Measurements from ENCODE around the gene STARD9. TPM values are rescaled to one million over a fixed set of nuclear protein-coding genes. Genes with fewer than 3 reads are reported as not detected.

Gene STARD9
- total RNA-seq, 1 donor from 2014 or later: 24.4 TPM

DNA sequence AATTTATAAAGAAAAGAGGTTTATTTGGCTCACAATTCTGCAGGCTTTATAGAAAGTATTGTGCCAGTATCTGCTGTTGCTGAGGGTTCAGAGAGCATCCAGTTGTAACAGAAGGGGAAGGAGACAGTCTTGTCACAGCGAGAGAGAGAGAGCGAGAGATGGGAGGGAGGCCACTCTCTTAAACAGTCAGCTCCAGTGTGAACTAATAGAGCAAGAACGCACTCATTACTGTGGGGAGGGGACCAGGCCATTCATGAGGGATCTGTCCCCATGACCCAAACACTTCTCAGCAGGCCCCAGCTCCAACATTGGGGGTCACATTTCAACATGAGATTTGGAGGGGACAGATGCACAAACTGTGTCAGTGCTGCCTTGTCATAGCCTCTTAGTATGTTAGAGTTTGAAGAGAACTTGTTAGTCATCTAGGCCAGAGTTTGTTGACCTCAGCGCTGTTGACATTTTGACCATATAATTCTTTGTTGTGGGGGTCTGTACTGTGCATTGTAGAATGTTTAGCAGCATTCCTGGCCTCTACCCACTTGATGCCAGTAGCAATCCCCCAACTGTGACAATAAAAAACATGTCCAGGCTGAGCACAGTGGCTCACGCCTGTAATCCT is 15.3 kb downstream of the STARD9 start:
- H3K36me3 Mint-ChIP-seq (ENCODE audit: unreplicated experiment): peaks cover 23% of the 10 kb centered on the region
- no peak overlapping the region for H3K27ac Mint-ChIP-seq (ENCODE audit: unreplicated experiment)
- H3K9me3 Mint-ChIP-seq (ENCODE audit: unreplicated experiment): no peaks in the 10 kb centered on the region
- H3K4me1 Mint-ChIP-seq (ENCODE audit: unreplicated experiment): peaks cover 2% of the 10 kb centered on the region
- no peak for DNase-seq (ENCODE audit: extremely low spot score, unreplicated experiment)
- no peaks in the 10 kb centered on the region for H3K27me3 Mint-ChIP-seq (ENCODE audit: unreplicated experiment)
- TF ChIP-seq, protein P1, sequence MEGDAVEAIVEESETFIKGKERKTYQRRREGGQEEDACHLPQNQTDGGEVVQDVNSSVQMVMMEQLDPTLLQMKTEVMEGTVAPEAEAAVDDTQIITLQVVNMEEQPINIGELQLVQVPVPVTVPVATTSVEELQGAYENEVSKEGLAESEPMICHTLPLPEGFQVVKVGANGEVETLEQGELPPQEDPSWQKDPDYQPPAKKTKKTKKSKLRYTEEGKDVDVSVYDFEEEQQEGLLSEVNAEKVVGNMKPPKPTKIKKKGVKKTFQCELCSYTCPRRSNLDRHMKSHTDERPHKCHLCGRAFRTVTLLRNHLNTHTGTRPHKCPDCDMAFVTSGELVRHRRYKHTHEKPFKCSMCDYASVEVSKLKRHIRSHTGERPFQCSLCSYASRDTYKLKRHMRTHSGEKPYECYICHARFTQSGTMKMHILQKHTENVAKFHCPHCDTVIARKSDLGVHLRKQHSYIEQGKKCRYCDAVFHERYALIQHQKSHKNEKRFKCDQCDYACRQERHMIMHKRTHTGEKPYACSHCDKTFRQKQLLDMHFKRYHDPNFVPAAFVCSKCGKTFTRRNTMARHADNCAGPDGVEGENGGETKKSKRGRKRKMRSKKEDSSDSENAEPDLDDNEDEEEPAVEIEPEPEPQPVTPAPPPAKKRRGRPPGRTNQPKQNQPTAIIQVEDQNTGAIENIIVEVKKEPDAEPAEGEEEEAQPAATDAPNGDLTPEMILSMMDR (IDR thresholded peaks at IDR 0.05): no peak
- H3K4me3 Mint-ChIP-seq (ENCODE audit: unreplicated experiment): no peak overlapping the region

DNA sequence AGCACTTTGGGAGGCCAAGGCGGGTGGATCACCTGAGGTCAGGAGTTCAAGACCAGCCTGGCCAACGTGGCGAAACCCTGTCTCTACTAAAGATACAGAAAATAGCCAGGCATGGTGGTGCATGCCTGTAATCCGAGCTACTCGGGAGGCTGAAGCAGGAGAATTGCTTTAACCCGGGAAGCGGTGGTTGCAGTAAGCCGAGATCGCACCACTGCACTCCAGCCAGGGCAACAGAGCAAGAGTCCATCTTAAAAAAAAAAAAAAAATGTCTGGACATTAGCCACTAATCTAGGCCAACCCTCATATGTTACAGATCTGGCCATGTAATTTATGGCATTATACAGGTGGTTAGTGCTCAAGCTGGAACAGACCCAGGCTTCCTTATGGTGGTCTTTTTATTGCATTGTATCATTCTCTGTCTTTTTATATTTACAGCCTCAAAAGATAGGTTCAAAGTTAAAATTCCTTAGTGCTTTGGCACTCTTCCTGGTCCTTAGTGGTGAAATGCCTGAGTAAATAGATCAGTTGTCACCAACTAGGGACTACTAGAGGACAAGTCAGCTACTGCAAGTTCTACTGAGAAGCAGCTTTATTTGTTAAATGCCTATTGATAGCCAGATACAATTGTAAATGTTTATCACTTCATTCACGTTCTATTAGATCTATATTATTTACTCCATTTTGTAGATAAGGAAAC is 16.0 kb downstream of the STARD9 start:
- H3K4me1 Mint-ChIP-seq (ENCODE audit: unreplicated experiment): peaks cover 2% of the 10 kb centered on the region
- TF ChIP-seq, protein P1 (IDR thresholded peaks at IDR 0.05): peak; percentile 36
- H3K9me3 Mint-ChIP-seq (ENCODE audit: unreplicated experiment): no peaks in the 10 kb centered on the region
- H3K27ac Mint-ChIP-seq (ENCODE audit: unreplicated experiment): no peak overlapping the region
- H3K36me3 Mint-ChIP-seq (ENCODE audit: unreplicated experiment): peaks cover 23% of the 10 kb centered on the region
- H3K27me3 Mint-ChIP-seq (ENCODE audit: unreplicated experiment): no peaks in the 10 kb centered on the region
- DNase-seq (ENCODE audit: extremely low spot score, unreplicated experiment): no peak
- H3K4me3 Mint-ChIP-seq (ENCODE audit: unreplicated experiment): no peak overlapping the region

- H3K27ac Mint-ChIP-seq (ENCODE audit: unreplicated experiment): no peak overlapping the region
- no peak for DNase-seq (ENCODE audit: extremely low spot score, unreplicated experiment)
- no peaks in the 10 kb centered on the region for H3K9me3 Mint-ChIP-seq (ENCODE audit: unreplicated experiment)
- peaks cover 2% of the 10 kb centered on the region for H3K4me1 Mint-ChIP-seq (ENCODE audit: unreplicated experiment)
- no peaks in the 10 kb centered on the region for H3K27me3 Mint-ChIP-seq (ENCODE audit: unreplicated experiment)
- no peak overlapping the region for H3K4me3 Mint-ChIP-seq (ENCODE audit: unreplicated experiment)
- TF ChIP-seq, protein P1 (IDR thresholded peaks at IDR 0.05): no peak
- H3K36me3 Mint-ChIP-seq (ENCODE audit: unreplicated experiment): peaks cover 25% of the 10 kb centered on the region
These were observed 17.3 kb downstream of the STARD9 start for GRCh38 chr15:42592716-42593115.

DNA sequence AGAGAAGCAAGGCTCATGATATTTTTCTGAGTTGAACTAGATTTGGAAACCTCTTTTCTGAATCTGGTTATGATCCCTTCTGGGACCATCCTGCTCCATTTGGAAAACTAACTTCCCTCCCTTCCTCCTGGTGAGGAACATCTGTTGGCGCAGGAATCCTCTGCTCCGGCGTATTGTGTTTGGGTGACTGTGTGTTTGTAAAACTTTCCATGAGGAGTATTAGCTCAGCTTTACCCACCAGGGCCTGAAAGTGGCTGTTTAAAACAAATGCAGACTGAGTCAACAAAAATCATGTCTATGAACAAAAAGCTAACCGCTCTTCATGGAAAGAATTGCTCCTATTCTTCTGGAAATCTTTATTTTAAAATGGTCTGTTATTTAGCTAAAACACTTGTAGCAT is 17.7 kb downstream of the STARD9 start:
- Mint-ChIP-seq H3K4me3 (ENCODE audit: unreplicated experiment) (no peak overlapping the region), H3K27ac (ENCODE audit: unreplicated experiment) (no peak overlapping the region), H3K36me3 (ENCODE audit: unreplicated experiment) (peaks cover 24% of the 10 kb centered on the region), H3K9me3 (ENCODE audit: unreplicated experiment) (no peaks in the 10 kb centered on the region), H3K4me1 (ENCODE audit: unreplicated experiment) (peaks cover 2% of the 10 kb centered on the region), H3K27me3 (ENCODE audit: unreplicated experiment) (no peaks in the 10 kb centered on the region)
- DNase-seq (ENCODE audit: extremely low spot score, unreplicated experiment): no peak
- TF ChIP-seq, protein P1 (IDR thresholded peaks at IDR 0.05): no peak

DNA sequence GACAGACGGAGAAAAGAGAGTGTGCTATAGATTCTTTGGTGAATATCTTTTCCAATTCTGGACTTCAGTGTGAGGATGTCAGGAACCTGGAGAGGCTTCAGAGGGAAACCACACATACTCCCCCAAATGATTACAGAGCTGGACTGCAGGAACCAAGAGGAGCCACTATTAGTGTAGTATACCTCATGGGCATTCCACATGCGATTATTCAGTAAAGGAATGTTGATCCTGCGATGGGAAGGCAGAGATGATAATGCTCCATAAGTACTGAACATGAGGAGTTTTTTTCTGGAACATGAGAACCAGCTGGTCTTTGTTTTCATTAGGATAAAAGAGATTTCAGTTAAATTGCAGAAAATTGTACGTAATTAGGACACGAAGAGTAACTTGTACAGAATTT is 18.7 kb downstream of the STARD9 start:
- H3K4me1 Mint-ChIP-seq (ENCODE audit: unreplicated experiment): peaks cover 2% of the 10 kb centered on the region
- H3K27me3 Mint-ChIP-seq (ENCODE audit: unreplicated experiment): no peaks in the 10 kb centered on the region
- H3K4me3 Mint-ChIP-seq (ENCODE audit: unreplicated experiment): no peak overlapping the region
- H3K36me3 Mint-ChIP-seq (ENCODE audit: unreplicated experiment): peaks cover 23% of the 10 kb centered on the region
- no peak for DNase-seq (ENCODE audit: extremely low spot score, unreplicated experiment)
- H3K27ac Mint-ChIP-seq (ENCODE audit: unreplicated experiment): no peak overlapping the region
- TF ChIP-seq, protein P1 (IDR thresholded peaks at IDR 0.05): no peak
- H3K9me3 Mint-ChIP-seq (ENCODE audit: unreplicated experiment): no peaks in the 10 kb centered on the region
